GM23338 (cell line): Measurements from ENCODE around the gene MTREX. TPM values are rescaled to one million over a fixed set of nuclear protein-coding genes. Genes with fewer than 3 reads are reported as not detected.
A peak's percentile ranks its signal among the peaks of the same experiment; 100 is the strongest.

Experiments used
- ATAC-seq: fragments of 200-7000 bp; cut with Tn5 transposase; 3 replicates; pipeline ENCODE4 v1.9.1; 2020
- DNase-seq: peaks from one replicate; pipeline ENCODE4 v3.0.0-alpha.2; 2015; ENCODE audit warnings: low spot score
- H2AFZ ChIP-seq: fragments of 200-600 bp; sonication (generic); 2 replicates; pipeline ENCODE4 v1.8.0; 2016; ENCODE audit warnings: antibody characterized with exemption, mild to moderate bottlenecking, moderate library complexity
- H3F3A ChIP-seq: fragments of 200-600 bp; sonication (generic); replicated peaks from 2 replicates; pipeline ENCODE4 v1.8.0; 2017; ENCODE audit warnings: antibody characterized with exemption, mixed run types, low read depth
- H3K27ac ChIP-seq: fragments of 200-600 bp; sonication (generic); 2 replicates; pipeline ENCODE4 v1.6.1; 2016; ENCODE audit warnings: low read depth
- H3K27me3 ChIP-seq: fragments of 200-600 bp; sonication (generic); 2 replicates; pipeline ENCODE4 v1.8.0; 2016; ENCODE audit warnings: mild to moderate bottlenecking, mixed run types, moderate library complexity; ENCODE audit not compliant: insufficient read depth
- H3K36me3 ChIP-seq: fragments of 200-600 bp; sonication (generic); 2 replicates; pipeline ENCODE4 v1.8.0; 2016; ENCODE audit warnings: mild to moderate bottlenecking; ENCODE audit not compliant: insufficient read depth
- H3K4me1 ChIP-seq: fragments of 200-600 bp; sonication (generic); 2 replicates; pipeline ENCODE4 v1.8.0; 2016; ENCODE audit warnings: mild to moderate bottlenecking, moderate library complexity; ENCODE audit not compliant: insufficient read depth
- H3K4me2 ChIP-seq: fragments of 200-600 bp; sonication (generic); 2 replicates; pipeline ENCODE4 v1.7.1; 2017; ENCODE audit warnings: mixed run types
- H3K4me3 ChIP-seq: fragments of 200-600 bp; sonication (generic); 2 replicates; pipeline ENCODE4 v1.6.1; 2016; ENCODE audit warnings: mixed run types
- H3K79me2 ChIP-seq: fragments of 200-600 bp; sonication (generic); replicated peaks from 2 replicates; pipeline ENCODE4 v1.8.0; 2017; ENCODE audit warnings: mild to moderate bottlenecking; ENCODE audit not compliant: insufficient read depth
- H3K9me2 ChIP-seq: fragments of 200-600 bp; sonication (generic); 2 replicates; pipeline ENCODE4 v1.8.0; 2017; ENCODE audit not compliant: insufficient read depth
- H4K20me1 ChIP-seq: fragments of 200-600 bp; sonication (generic); replicated peaks from 2 replicates; pipeline ENCODE4 v1.8.0; 2017; ENCODE audit warnings: mild to moderate bottlenecking; ENCODE audit not compliant: insufficient read depth
- H3K27ac Mint-ChIP-seq: 2 replicates; pipeline ENCODE4 v1.8.0; 2020; ENCODE audit warnings: inconsistent platforms, mild to moderate bottlenecking, moderate library complexity, mixed read lengths
- H3K27me3 Mint-ChIP-seq: 3 replicates; pipeline ENCODE4 v1.8.0; 2022; ENCODE audit warnings: low read depth, mild to moderate bottlenecking, moderate library complexity, mixed read lengths, inconsistent platforms; ENCODE audit not compliant: insufficient read depth, poor library complexity
- H3K36me3 Mint-ChIP-seq: 3 replicates; pipeline ENCODE4 v1.8.0; 2021; ENCODE audit warnings: low read depth, mild to moderate bottlenecking, inconsistent platforms, moderate library complexity, mixed read lengths
- H3K4me1 Mint-ChIP-seq: 3 replicates; pipeline ENCODE4 v1.8.0; 2020; ENCODE audit warnings: mild to moderate bottlenecking, inconsistent platforms, mixed read lengths
- H3K4me3 Mint-ChIP-seq: 3 replicates; pipeline ENCODE4 v1.8.0; 2021; ENCODE audit warnings: moderate library complexity, mild to moderate bottlenecking, inconsistent platforms, mixed read lengths
- H3K9me3 Mint-ChIP-seq: 3 replicates; pipeline ENCODE4 v1.8.0; 2020; ENCODE audit warnings: moderate library complexity, mild to moderate bottlenecking, inconsistent platforms, mixed read lengths
- CREB1 ChIP-seq: fragments of 250-450 bp; sonication (Bioruptor Pico); IDR thresholded peaks from 2 replicates; pipeline ENCODE4 v1.5.0; 2020; ENCODE audit warnings: low read depth, mild to moderate bottlenecking, moderate library complexity
- CTCF ChIP-seq, 2 experiments: fragments of 200-600 bp in 1 of 2; sonication (generic) in 1 of 2; conservative IDR thresholded peaks; 2 replicates each; pipeline versions ENCODE4 v1.5.1 to v1.6.1; 2016 to 2017; ENCODE audit warnings: antibody characterized with exemption in 2 of 2, low read depth in 2 of 2, mild to moderate bottlenecking in 2 of 2, moderate library complexity in 1 of 2
- ETS1 ChIP-seq: IDR thresholded peaks from 2 replicates; pipeline ENCODE4 v1.6.1; 2016; ENCODE audit warnings: antibody characterized with exemption
- JUNB ChIP-seq: IDR thresholded peaks from one replicate; pipeline ENCODE4 v1.6.1; 2016; ENCODE audit warnings: antibody characterized with exemption; ENCODE audit not compliant: unreplicated experiment
- NANOG ChIP-seq: IDR thresholded peaks from 2 replicates; pipeline ENCODE4 v1.6.1; 2016; ENCODE audit warnings: antibody characterized with exemption, borderline replicate concordance
- REST ChIP-seq: IDR thresholded peaks from one replicate; pipeline ENCODE4 v1.6.1; 2018; ENCODE audit warnings: antibody characterized with exemption; ENCODE audit not compliant: unreplicated experiment
- ZNF114 ChIP-seq: fragments of 250-450 bp; sonication (Bioruptor Pico); IDR thresholded peaks from 2 replicates; pipeline ENCODE4 v1.5.0; 2020; ENCODE audit warnings: mild to moderate bottlenecking, moderate library complexity
- ZNF331 ChIP-seq: fragments of 250-450 bp; sonication (Bioruptor Pico); IDR thresholded peaks from 2 replicates; pipeline ENCODE4 v1.5.0; 2020; ENCODE audit warnings: low read depth, mild to moderate bottlenecking, moderate library complexity
- polyA plus RNA-seq: library from polyadenylated mRNA; unstranded; fragments of >200 nt; fragmentation: Nextera tagmentation; extraction: Ambion mirVana; gene quantifications from 2 replicates; pipeline ENCODE4 v1.2.1, GENCODE V29; 2016
- total RNA-seq: library from RNA; depleted of rRNA; stranded (reverse); fragments of >200 nt; shearing (Covaris generic); gene quantifications from 2 replicates; pipeline ENCODE4 v1.2.3, GENCODE V29; 2014

Gene MTREX
- total and polyA plus RNA-seq, 2 experiments from 2014 or later = 47.5 to 94.9 TPM

GRCh38 chr5:55306641-55307382 is 977 bp upstream of the MTREX start:
- peak; percentile 6; the same call in 2 of the 3 replicates for ATAC-seq
- no peaks in the 10 kb centered on the region for H3K9me2 ChIP-seq
- Mint-ChIP-seq H3K36me3 (peaks cover 11% of the 10 kb centered on the region; the same call in 2 of the 3 replicates), H3K4me1 (peaks cover 13% of the 10 kb centered on the region; the same call in 2 of the 3 replicates), H3K4me3 (no peak overlapping the region), H3K27ac (no peak overlapping the region), H3K27me3 (no peaks in the 10 kb centered on the region), H3K9me3 (no peaks in the 10 kb centered on the region)
- no peaks in the 10 kb centered on the region for H3F3A ChIP-seq
- peaks cover 18% of the 10 kb centered on the region for H3K4me1 ChIP-seq
- H3K36me3 ChIP-seq = no peaks in the 10 kb centered on the region
- H3K4me3 ChIP-seq = peak overlapping the region; percentile 66
- no peak for DNase-seq
- TF ChIP-seq REST = no peak
- no peak for TF ChIP-seq ETS1
- TF ChIP-seq CREB1 = no peak
- H3K27me3 ChIP-seq = no peaks in the 10 kb centered on the region
- peaks cover 92% of the 10 kb centered on the region for H3K79me2 ChIP-seq
- no peak overlapping the region; the same call in 1 of the 2 replicates for H3K27ac ChIP-seq
- H3K4me2 ChIP-seq = peak overlapping the region; percentile 91
- peak overlapping the region; percentile 78; the same call in 1 of the 2 replicates for H2AFZ ChIP-seq
- H4K20me1 ChIP-seq = peaks cover under 1% of the 10 kb centered on the region

GRCh38 chr5:55308254-55308836 is 556 bp downstream of the MTREX start:
- peaks cover 92% of the 10 kb centered on the region for H3K79me2 ChIP-seq
- H3K27me3 ChIP-seq = no peaks in the 10 kb centered on the region
- peaks cover 18% of the 10 kb centered on the region for H3K4me1 ChIP-seq
- Mint-ChIP-seq H3K4me1 (peaks cover 12% of the 10 kb centered on the region; the same call in 2 of the 3 replicates), H3K27me3 (no peaks in the 10 kb centered on the region), H3K4me3 (no peak overlapping the region), H3K36me3 (peaks cover 8% of the 10 kb centered on the region; the same call in 2 of the 3 replicates), H3K9me3 (no peaks in the 10 kb centered on the region), H3K27ac (no peak overlapping the region)
- peak overlapping the region; percentile 91 for H3K4me2 ChIP-seq
- no peaks in the 10 kb centered on the region for H3F3A ChIP-seq
- peak overlapping the region; percentile 93 for H3K27ac ChIP-seq
- DNase-seq (no peak), ATAC-seq (no peak; the same call in 2 of the 3 replicates)
- peaks cover 10% of the 10 kb centered on the region for H4K20me1 ChIP-seq
- H3K4me3 ChIP-seq = peak overlapping the region; percentile 66
- no peaks in the 10 kb centered on the region for H3K36me3 ChIP-seq
- peak overlapping the region; percentile 78 for H2AFZ ChIP-seq
- H3K9me2 ChIP-seq = no peaks in the 10 kb centered on the region
- no peak for TF ChIP-seq ZNF331 (CRISPR knock-in tag)
- no peak for TF ChIP-seq ETS1
- TF ChIP-seq REST = no peak
- no peak for TF ChIP-seq CREB1
- TF ChIP-seq ZNF114 = no peak
- no peak for TF ChIP-seq JUNB
- TF ChIP-seq CTCF (conservative IDR thresholded peaks at IDR 0.05; ENCODE audit: low read depth in 2 of 2) = no peak; a peak in 1 of 4 replicates
- no peak for TF ChIP-seq NANOG
